HepG2 (cell line): ENCODE measurements around the gene MYL12B. TPM values are rescaled to one million over a fixed set of nuclear protein-coding genes. Genes with fewer than 3 reads are reported as not detected.

ENCODE experiments used
- ATAC-seq: fragments of 200-7000 bp; cut with Tn5 transposase; 3 replicates; pipeline ENCODE4 v1.9.1; 2020; ENCODE audit warnings: mild to moderate bottlenecking, moderate library complexity
- BruUV-seq: library from RNA; stranded (reverse); fragments of 400-500 nt; replicated peaks from 2 replicates; lab custom pipeline; 2021; lab: Mats Ljungman, UMichigan
- CTCF ChIA-PET: fragments of 300-600 bp; formaldehyde crosslinking; extraction: SDS; loops from one replicate; lab custom pipeline; 2021; ENCODE audit warnings: low total read pairs, inconsistent platforms, low intra/inter-chr PET ratio; lab: Yijun Ruan, JAX
- POLR2A ChIA-PET: fragments of 350-600 bp; sonication (Branson Sonifier 250); formaldehyde crosslinking; loops from one replicate; lab custom pipeline; 2020; ENCODE audit warnings: antibody characterized with exemption, inconsistent platforms; lab: Yijun Ruan, JAX
- DNase-seq: peaks from one replicate; pipeline ENCODE4 v3.0.0-alpha.2; 2015; ENCODE audit warnings: low spot score
- FAIRE-seq: peaks from 3 replicates; lab custom pipeline; 2011; peaks lifted over from hg19 to GRCh38; lab: Jason Lieb, UNC
- H2AFZ ChIP-seq: one replicate; pipeline ENCODE4 v1.6.1; 2011; ENCODE audit warnings: low read length, inconsistent platforms
- H3K27ac ChIP-seq: fragments of 300-600 bp; 3 replicates; pipeline ENCODE4 v1.8.0; 2011; ENCODE audit warnings: mixed run types, mild to moderate bottlenecking, mixed read lengths, low read length, inconsistent platforms; ENCODE audit not compliant: insufficient read depth; ENCODE audit errors: extremely low read length
- H3K27me3 ChIP-seq, 2 experiments: fragments of 200-600 bp in 1 of 2; 2 replicates in 1 of 2; 3 replicates in 1 of 2; pipeline versions ENCODE4 v1.6.0 to v1.8.0; 2011; ENCODE audit warnings: low read length in 2 of 2, mild to moderate bottlenecking in 2 of 2, moderate library complexity in 2 of 2, inconsistent platforms in 1 of 2; ENCODE audit not compliant: insufficient read depth in 2 of 2, control insufficient read depth in 1 of 2
- H3K36me3 ChIP-seq, 2 experiments: fragments of 200-600 bp in 1 of 2; replicated peaks in 1 of 2; 2 replicates in 1 of 2; 3 replicates in 1 of 2; pipeline versions ENCODE4 v1.5.1 to v1.8.0; 2011; ENCODE audit warnings: low read length in 2 of 2, inconsistent platforms in 1 of 2; ENCODE audit not compliant: insufficient read depth in 2 of 2, control insufficient read depth in 1 of 2
- H3K4me1 ChIP-seq: 2 replicates; pipeline ENCODE4 v1.5.1; 2012; ENCODE audit warnings: low read length, inconsistent platforms; ENCODE audit not compliant: insufficient read depth
- H3K4me2 ChIP-seq: 2 replicates; pipeline ENCODE4 v1.6.0; 2011; ENCODE audit warnings: low read depth, low read length, inconsistent platforms
- H3K4me3 ChIP-seq, 3 experiments: fragments of 200-600 bp in 1 of 3; sonication (generic), shearing (Covaris generic) in 1 of 3; replicated peaks in 1 of 3; 2 replicates each; pipeline ENCODE4 v1.5.1; 2011 to 2016; ENCODE audit warnings: low read length in 3 of 3, inconsistent platforms in 2 of 3, low read depth in 2 of 3, mild to moderate bottlenecking in 2 of 3, control low read depth in 1 of 3, mixed read lengths in 1 of 3; ENCODE audit not compliant: insufficient read depth in 1 of 3
- H3K79me2 ChIP-seq: one replicate; pipeline ENCODE4 v1.6.1; 2011; ENCODE audit warnings: low read length, inconsistent platforms; ENCODE audit not compliant: insufficient read depth
- H3K9ac ChIP-seq: 2 replicates; pipeline ENCODE4 v1.6.0; 2011; ENCODE audit warnings: mild to moderate bottlenecking, low read depth, low read length, inconsistent platforms; ENCODE audit not compliant: insufficient read depth
- H3K9me3 ChIP-seq: 2 replicates; pipeline ENCODE4 v1.5.1; 2012; ENCODE audit warnings: mild to moderate bottlenecking, low read length
- H4K20me1 ChIP-seq: 2 replicates; pipeline ENCODE4 v1.6.0; 2011; ENCODE audit warnings: inconsistent platforms, mild to moderate bottlenecking, low read length, moderate library complexity; ENCODE audit not compliant: insufficient read depth
- ADNP ChIP-seq: sonication (generic); formaldehyde crosslinking; IDR thresholded peaks from 2 replicates; pipeline ENCODE4 v1.4.0; 2020; ENCODE audit warnings: missing genetic modification reagents
- HNRNPLL ChIP-seq: fragments of 200-400 bp; formaldehyde crosslinking; IDR thresholded peaks from 2 replicates; pipeline ENCODE4 v1.6.1; 2017; ENCODE audit warnings: mild to moderate bottlenecking, low read depth, low read length; ENCODE audit not compliant: poor library complexity, severe bottlenecking
- KMT2A ChIP-seq: sonication (generic); formaldehyde crosslinking; IDR thresholded peaks from 2 replicates; pipeline ENCODE4 v1.4.0; 2020; ENCODE audit warnings: missing genetic modification reagents
- NFE2L1 ChIP-seq: sonication (generic); formaldehyde crosslinking; IDR thresholded peaks from 2 replicates; pipeline ENCODE4 v1.4.0; 2020; ENCODE audit warnings: missing genetic modification reagents, mild to moderate bottlenecking, borderline replicate concordance
- PCBP2 ChIP-seq: fragments of 200-400 bp; formaldehyde crosslinking; optimal IDR thresholded peaks from 2 replicates; pipeline ENCODE3; 2018; ENCODE audit warnings: low read length, low read depth; ENCODE audit not compliant: poor library complexity, severe bottlenecking
- SIX1 ChIP-seq: sonication (generic); formaldehyde crosslinking; IDR thresholded peaks from 2 replicates; pipeline ENCODE4 v1.4.0; 2020; ENCODE audit warnings: missing genetic modification reagents, borderline replicate concordance
- ZBTB39 ChIP-seq: sonication (generic); formaldehyde crosslinking; IDR thresholded peaks from 2 replicates; pipeline ENCODE4 v1.5.0; 2020; ENCODE audit warnings: missing genetic modification reagents
- ZNF34 ChIP-seq: sonication (generic); formaldehyde crosslinking; IDR thresholded peaks from 2 replicates; pipeline ENCODE4 v1.4.0; 2020; ENCODE audit warnings: mild to moderate bottlenecking, missing genetic modification reagents, borderline replicate concordance
- ZNF572 ChIP-seq: sonication (generic); formaldehyde crosslinking; IDR thresholded peaks from 2 replicates; pipeline ENCODE4 v1.5.1; 2020; ENCODE audit warnings: mild to moderate bottlenecking, missing genetic modification reagents
- ZNF598 ChIP-seq: sonication (generic); formaldehyde crosslinking; IDR thresholded peaks from 2 replicates; pipeline ENCODE4 v1.5.1; 2020; ENCODE audit warnings: mild to moderate bottlenecking, missing genetic modification reagents, borderline replicate concordance
- ZNF605 ChIP-seq: sonication (generic); formaldehyde crosslinking; IDR thresholded peaks from 2 replicates; pipeline ENCODE4 v1.8.0; 2022; ENCODE audit warnings: mild to moderate bottlenecking, missing genetic modification reagents
- ZNF776 ChIP-seq: sonication (generic); formaldehyde crosslinking; IDR thresholded peaks from 2 replicates; pipeline ENCODE4 v1.4.0; 2020; ENCODE audit warnings: mild to moderate bottlenecking, missing genetic modification reagents
- ZSCAN21 ChIP-seq: sonication (generic); formaldehyde crosslinking; IDR thresholded peaks from 2 replicates; pipeline ENCODE4 v1.8.0; 2022; ENCODE audit warnings: mild to moderate bottlenecking, missing genetic modification reagents, moderate library complexity, borderline replicate concordance
- WGBS: methylation state at CpG from one replicate; pipeline ENCODE4 v1.1.6; 2017; ENCODE audit warnings: low lambda C conversion rate; 5-methylcytosine and 5-hydroxymethylcytosine counted together
- in situ Hi-C: cut with HindIII; loops from 2 replicates; pipeline ENCODE4 v1.10.0; 2017; ENCODE audit warnings: low pct_unique_long_range_greater_than_20kb; ENCODE audit not compliant: extremely low pct_ligation_motif_present
- intact Hi-C: fragments of 100-400 bp; cut with micrococcal nuclease; formaldehyde crosslinking; loops from one replicate; pipeline ENCODE4 v1.10.0; 2022; ENCODE audit not compliant: unreplicated experiment
- polyA plus RNA-seq, 8 experiments: library from polyadenylated mRNA; depleted of rRNA in 3 of 8; stranded (reverse) in 7 of 8; unstranded in 1 of 8; fragments of >200 nt; fragmentation: Illumina TruSeq in 4 of 8; extraction: Trizol in 4 of 8; gene quantifications; 2 replicates each; pipeline versions ENCODE4 v1.2.1 to v1.2.3, GENCODE V29; 2011 to 2016; ENCODE audit warnings: low read depth in 4 of 8, missing spikeins in 1 of 8, mixed read lengths in 1 of 8; ENCODE audit not compliant: insufficient read depth in 1 of 8
- total RNA-seq, 5 experiments: library from RNA; depleted of rRNA; stranded (reverse); fragments of >200 nt; fragmentation: Illumina TruSeq; extraction: Trizol; gene quantifications; 2 replicates each; pipeline ENCODE4 v1.2.3, GENCODE V29; 2016; ENCODE audit warnings: low read depth in 1 of 5
- TF ChIP-seq, protein P1 (sequence below): sonication (generic); formaldehyde crosslinking; IDR thresholded peaks from 2 replicates; pipeline ENCODE4 v1.8.0; 2022; ENCODE audit warnings: missing genetic modification reagents, mild to moderate bottlenecking, moderate library complexity, borderline replicate concordance
- TF ChIP-seq, protein P2 (sequence below): sonication (generic); formaldehyde crosslinking; conservative IDR thresholded peaks from 2 replicates; pipeline ENCODE4 v1.8.0; 2022; ENCODE audit warnings: missing genetic modification reagents

MYL12B gene
- total and polyA plus RNA-seq, 2 of the 13 experiments (the other 11 are each of a cell fraction or from before 2014, with no cell fraction given), result 265 to 340 TPM

GRCh38 chr18:3304832-3305231 lies 42.9 kb downstream of the MYL12B start:
- FAIRE-seq (no peak), ATAC-seq (no peak), DNase-seq (no peak)
- Histone ChIP-seq H2AFZ (no peak overlapping the region), H3K4me3 (no peak overlapping the region), H3K36me3 (no peaks in the 10 kb centered on the region), H3K9ac (no peak overlapping the region), H3K9me3 (no peaks in the 10 kb centered on the region), H3K27ac (no peak overlapping the region)
- no TSS peak for BruUV-seq
- CTCF ChIA-PET, result no interaction called here
- TF ChIP-seq, protein P1, sequence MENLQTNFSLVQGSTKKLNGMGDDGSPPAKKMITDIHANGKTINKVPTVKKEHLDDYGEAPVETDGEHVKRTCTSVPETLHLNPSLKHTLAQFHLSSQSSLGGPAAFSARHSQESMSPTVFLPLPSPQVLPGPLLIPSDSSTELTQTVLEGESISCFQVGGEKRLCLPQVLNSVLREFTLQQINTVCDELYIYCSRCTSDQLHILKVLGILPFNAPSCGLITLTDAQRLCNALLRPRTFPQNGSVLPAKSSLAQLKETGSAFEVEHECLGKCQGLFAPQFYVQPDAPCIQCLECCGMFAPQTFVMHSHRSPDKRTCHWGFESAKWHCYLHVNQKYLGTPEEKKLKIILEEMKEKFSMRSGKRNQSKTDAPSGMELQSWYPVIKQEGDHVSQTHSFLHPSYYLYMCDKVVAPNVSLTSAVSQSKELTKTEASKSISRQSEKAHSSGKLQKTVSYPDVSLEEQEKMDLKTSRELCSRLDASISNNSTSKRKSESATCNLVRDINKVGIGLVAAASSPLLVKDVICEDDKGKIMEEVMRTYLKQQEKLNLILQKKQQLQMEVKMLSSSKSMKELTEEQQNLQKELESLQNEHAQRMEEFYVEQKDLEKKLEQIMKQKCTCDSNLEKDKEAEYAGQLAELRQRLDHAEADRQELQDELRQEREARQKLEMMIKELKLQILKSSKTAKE (CRISPR knock-in tag), result no peak
- TF ChIP-seq NFE2L1 (CRISPR knock-in tag) (no peak), ZBTB39 (CRISPR knock-in tag) (no peak), HNRNPLL (no peak), ZNF598 (CRISPR knock-in tag) (no peak), KMT2A (CRISPR knock-in tag) (no peak), SIX1 (CRISPR knock-in tag) (no peak), ZNF572 (CRISPR knock-in tag) (no peak), PCBP2 (no peak), ZNF605 (CRISPR knock-in tag) (no peak), ADNP (CRISPR knock-in tag) (no peak), ZNF34 (CRISPR knock-in tag) (no peak), ZSCAN21 (CRISPR knock-in tag) (no peak), ZNF776 (CRISPR knock-in tag) (no peak)
- TF ChIP-seq, protein P2, sequence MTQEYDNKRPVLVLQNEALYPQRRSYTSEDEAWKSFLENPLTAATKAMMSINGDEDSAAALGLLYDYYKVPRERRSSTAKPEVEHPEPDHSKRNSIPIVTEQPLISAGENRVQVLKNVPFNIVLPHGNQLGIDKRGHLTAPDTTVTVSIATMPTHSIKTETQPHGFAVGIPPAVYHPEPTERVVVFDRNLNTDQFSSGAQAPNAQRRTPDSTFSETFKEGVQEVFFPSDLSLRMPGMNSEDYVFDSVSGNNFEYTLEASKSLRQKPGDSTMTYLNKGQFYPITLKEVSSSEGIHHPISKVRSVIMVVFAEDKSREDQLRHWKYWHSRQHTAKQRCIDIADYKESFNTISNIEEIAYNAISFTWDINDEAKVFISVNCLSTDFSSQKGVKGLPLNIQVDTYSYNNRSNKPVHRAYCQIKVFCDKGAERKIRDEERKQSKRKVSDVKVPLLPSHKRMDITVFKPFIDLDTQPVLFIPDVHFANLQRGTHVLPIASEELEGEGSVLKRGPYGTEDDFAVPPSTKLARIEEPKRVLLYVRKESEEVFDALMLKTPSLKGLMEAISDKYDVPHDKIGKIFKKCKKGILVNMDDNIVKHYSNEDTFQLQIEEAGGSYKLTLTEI (CRISPR knock-in tag), result no peak
- TF ChIP-seq, all 625 proteins: peak for 0
- intact Hi-C loops (no loop called here), in situ Hi-C loops (no loop called here)
- WGBS, result 89% methylated on average over 1 of the region's 1 CpG
- POLR2A ChIA-PET, result no interaction called here
- H3K4me2 ChIP-seq, result no peak overlapping the region
- no peaks in the 10 kb centered on the region for H3K4me1 ChIP-seq
- no peaks in the 10 kb centered on the region for H3K79me2 ChIP-seq
- no peaks in the 10 kb centered on the region for H4K20me1 ChIP-seq
- H3K27me3 ChIP-seq, result peaks cover 1 to 5% of the 10 kb centered on the region in 2 experiments; a peak in 3 of 5 replicates
